ENCODE data around the gene DNM3.

The DNM3 gene

DNA sequence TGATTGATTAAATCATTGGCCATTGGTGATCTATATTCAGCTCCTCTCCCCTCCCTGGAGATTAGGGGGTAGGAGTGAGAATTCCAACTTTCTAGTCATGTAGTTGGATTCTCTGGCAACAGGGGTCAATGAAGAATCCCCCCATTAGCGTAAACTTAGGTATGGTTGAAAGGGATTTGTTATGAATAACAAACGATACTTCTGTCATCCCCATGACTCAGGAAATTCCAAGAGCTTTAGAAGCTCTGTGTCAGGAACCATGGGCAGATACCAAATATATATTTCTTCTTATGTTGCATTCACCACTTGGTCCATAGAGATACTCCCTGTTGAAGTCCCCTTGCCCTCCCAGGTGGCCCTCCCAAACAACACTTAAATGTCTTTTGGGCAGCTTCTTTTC, 124.5 kb downstream of the DNM3 start:
- peak; percentile 47 for DNase-seq (ENCODE audit: low read depth)
- TF ChIP-seq, protein P1, sequence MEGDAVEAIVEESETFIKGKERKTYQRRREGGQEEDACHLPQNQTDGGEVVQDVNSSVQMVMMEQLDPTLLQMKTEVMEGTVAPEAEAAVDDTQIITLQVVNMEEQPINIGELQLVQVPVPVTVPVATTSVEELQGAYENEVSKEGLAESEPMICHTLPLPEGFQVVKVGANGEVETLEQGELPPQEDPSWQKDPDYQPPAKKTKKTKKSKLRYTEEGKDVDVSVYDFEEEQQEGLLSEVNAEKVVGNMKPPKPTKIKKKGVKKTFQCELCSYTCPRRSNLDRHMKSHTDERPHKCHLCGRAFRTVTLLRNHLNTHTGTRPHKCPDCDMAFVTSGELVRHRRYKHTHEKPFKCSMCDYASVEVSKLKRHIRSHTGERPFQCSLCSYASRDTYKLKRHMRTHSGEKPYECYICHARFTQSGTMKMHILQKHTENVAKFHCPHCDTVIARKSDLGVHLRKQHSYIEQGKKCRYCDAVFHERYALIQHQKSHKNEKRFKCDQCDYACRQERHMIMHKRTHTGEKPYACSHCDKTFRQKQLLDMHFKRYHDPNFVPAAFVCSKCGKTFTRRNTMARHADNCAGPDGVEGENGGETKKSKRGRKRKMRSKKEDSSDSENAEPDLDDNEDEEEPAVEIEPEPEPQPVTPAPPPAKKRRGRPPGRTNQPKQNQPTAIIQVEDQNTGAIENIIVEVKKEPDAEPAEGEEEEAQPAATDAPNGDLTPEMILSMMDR (conservative IDR thresholded peaks at IDR 0.05; ENCODE audit: low read length), result no peak
- no peak overlapping the region for H3K4me3 ChIP-seq (ENCODE audit: low read length)

DNA sequence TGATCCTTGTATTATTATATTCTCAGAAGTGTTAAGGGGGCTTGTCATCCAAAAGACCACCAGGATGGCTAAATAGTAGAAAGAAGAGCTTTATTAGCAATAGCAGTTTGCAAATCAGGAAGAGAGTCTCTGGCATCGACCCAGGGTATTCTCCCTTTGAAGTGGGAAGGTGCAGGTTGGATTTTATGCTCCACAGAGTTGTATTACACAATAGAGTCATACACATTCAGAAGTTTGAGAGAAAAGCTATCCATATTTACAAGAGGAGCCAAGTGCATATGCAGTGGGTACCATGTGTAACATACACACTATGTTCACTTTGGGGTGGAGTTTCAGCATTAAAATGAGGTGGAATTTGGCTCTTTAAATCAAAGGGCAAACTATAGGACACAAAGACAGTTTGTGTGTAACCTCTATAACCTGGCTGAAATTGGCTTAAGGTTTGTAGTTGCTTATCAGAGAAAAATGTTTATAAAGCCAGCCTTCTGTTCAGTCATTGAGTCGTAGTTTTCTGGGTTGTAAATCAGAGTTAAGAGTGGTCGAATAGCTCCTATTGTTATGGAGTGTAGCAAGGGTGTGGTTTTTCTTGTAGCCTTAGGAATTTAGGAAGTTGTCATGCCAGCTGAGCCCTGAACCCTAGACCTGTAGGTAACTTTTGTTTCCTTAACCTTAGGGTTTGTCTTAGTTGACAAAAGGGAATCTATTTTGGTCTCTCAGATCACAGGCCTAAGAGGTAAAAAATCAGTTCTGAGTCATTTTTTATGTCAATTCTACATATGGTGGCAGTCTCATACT, 125.3 kb downstream of the DNM3 start:
- no peak overlapping the region for H3K4me3 ChIP-seq (ENCODE audit: low read length)
- TF ChIP-seq, protein P1 (conservative IDR thresholded peaks at IDR 0.05; ENCODE audit: low read length), result no peak
- DNase-seq (ENCODE audit: low read depth), result no peak

DNA sequence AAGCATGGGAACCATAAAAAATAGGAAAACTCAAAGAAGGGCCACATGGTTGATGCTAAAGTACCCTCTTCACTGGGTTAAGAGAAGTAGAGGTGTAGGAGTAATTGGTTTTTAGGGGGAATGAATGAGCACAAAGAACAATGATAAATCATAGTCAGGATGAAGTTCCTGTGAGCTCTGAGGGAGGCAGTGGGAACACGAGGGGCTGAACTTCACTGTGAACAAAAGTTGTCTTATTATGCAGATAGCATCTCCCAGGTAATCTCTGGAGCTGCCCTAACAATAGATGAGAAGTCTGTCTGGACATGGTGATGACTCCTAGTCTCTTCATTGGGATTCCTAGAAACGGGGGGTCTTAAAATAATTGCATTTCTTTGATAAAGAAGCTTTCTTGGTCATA, 127.9 kb downstream of the DNM3 start:
- no peak for DNase-seq (ENCODE audit: low read depth)
- H3K4me3 ChIP-seq (ENCODE audit: low read length), result no peak overlapping the region
- TF ChIP-seq, protein P1 (conservative IDR thresholded peaks at IDR 0.05; ENCODE audit: low read length), result no peak

DNA sequence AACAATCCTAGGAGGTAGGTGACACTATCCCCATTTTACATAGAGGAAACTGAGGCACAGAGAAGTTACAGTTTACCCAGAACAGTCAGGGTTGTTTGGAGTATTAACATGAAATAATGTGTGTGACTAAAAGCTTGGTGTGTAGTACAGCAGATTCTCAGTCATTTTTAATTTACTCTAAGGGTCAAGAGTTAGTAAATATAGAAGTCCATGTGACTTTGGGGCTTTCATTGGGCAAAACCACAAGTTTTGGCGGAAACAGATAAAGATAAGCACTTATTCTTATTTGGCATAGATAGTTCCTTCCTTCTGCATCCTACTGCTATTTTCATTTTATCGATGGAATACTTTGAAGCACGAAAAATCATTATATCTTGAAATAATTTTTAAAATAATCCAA, 128.5 kb downstream of the DNM3 start:
- DNase-seq (ENCODE audit: low read depth), result no peak
- TF ChIP-seq, protein P1 (conservative IDR thresholded peaks at IDR 0.05; ENCODE audit: low read length), result no peak
- no peak overlapping the region for H3K4me3 ChIP-seq (ENCODE audit: low read length)

DNA sequence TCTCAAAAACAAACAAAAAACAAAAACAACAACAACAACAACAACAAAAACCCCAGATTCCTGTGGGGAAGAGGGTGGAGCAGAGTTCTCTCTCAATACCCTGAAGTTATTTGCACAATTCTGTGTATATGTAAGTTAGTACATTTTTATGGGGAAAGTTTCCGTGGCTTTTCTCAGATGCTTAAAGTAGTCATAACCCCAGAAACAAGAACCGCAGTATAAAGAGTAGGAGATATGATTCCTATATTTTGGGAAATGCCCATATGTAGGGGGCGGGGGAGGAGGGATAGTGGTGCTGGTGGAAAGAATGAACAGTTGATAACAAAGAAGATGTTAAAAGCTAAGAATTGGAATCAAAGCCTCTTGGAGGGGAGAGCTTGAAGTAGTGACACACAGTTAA, 131.5 kb downstream of the DNM3 start:
- H3K4me3 ChIP-seq (ENCODE audit: low read length), result no peak overlapping the region
- TF ChIP-seq, protein P1 (conservative IDR thresholded peaks at IDR 0.05; ENCODE audit: low read length), result no peak
- DNase-seq (ENCODE audit: low read depth), result no peak

DNA sequence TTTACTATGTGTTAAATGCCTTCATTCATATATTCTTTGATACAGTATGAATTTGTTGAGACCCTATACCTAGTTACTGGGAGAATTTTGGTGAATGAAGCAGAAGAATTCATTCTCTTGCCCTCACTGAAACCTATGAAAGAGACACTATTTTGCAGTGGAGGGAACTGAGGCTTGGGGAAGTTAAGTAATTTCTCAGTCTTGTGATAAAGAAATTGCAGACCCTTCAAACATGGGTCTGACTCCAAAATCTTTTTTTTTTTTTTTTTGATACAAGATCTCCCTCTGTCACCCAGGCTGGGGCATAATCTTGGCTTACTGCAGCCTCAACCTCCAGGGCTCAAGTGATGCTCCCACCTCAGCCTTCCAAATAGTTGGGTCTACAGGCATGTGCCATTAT, 132.1 kb downstream of the DNM3 start:
- no peak for DNase-seq (ENCODE audit: low read depth)
- no peak overlapping the region for H3K4me3 ChIP-seq (ENCODE audit: low read length)

DNA sequence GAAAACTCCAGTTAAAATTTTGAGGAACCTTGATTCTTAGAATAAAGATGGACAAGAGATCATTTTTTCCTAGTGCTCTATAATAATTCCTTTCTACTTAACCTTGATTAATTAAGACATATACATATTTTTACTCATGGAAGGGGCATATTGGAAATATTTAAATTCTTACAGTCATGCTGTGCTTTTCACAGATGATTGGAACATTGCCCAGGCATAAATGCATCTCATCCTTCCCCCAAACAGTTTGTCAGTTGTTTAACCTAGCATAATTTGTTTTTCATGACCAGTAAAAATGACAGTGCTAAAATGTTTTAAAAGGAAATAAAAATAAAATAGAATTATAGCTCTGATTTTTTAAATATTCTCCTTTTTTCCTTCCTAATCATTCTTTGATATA, 140.0 kb downstream of the DNM3 start:
- H3K4me3 ChIP-seq (ENCODE audit: low read length), result no peak overlapping the region
- TF ChIP-seq, protein P1 (conservative IDR thresholded peaks at IDR 0.05; ENCODE audit: low read length), result no peak
- no peak for DNase-seq (ENCODE audit: low read depth)

More for the DNA sequence above, 132.1 kb downstream of the DNM3 start:
- TF ChIP-seq, protein P1 (conservative IDR thresholded peaks at IDR 0.05; ENCODE audit: low read length), result no peak

All from AG10803 (cell line).